Caco-2 (cell line): Measurements from ENCODE around the gene MYO7A. TPM values are rescaled to one million over a fixed set of nuclear protein-coding genes. Genes with fewer than 3 reads are reported as not detected.

Experiments used
- BruUV-seq: library from RNA; stranded (reverse); fragments of 400-500 nt; replicated peaks from 2 replicates; lab custom pipeline; 2021; lab: Mats Ljungman, UMichigan
- CTCF ChIA-PET: fragments of 300-600 bp; sonication (Branson Sonifier 250); formaldehyde crosslinking; loops from one replicate; lab custom pipeline; 2022; ENCODE audit warnings: antibody characterized with exemption; lab: Charles Lee
- POLR2A ChIA-PET: fragments of 300-600 bp; sonication (Branson Sonifier 250); formaldehyde crosslinking; loops from one replicate; lab custom pipeline; 2022; ENCODE audit warnings: antibody characterized with exemption; lab: Charles Lee
- DNase-seq, 2 experiments: peaks; one replicate each; pipeline versions ENCODE4 v3.0.0 to v3.0.0-alpha.2; 2020 to 2022
- H3K27me3 ChIP-seq: replicated peaks from 2 replicates; pipeline ENCODE4 v1.6.0; 2011; ENCODE audit warnings: low read length; ENCODE audit not compliant: control insufficient read depth, insufficient read depth
- H3K36me3 ChIP-seq: 2 replicates; pipeline ENCODE4 v1.5.1; 2011; ENCODE audit warnings: low read length; ENCODE audit not compliant: control insufficient read depth, insufficient read depth
- H3K4me1 ChIP-seq: fragments of 250-450 bp; sonication (Bioruptor Pico); 2 replicates; pipeline ENCODE4 v1.5.1; 2020; ENCODE audit warnings: mild to moderate bottlenecking
- H3K4me3 ChIP-seq: 2 replicates; pipeline ENCODE4 v1.5.1; 2011; ENCODE audit warnings: low read depth, mild to moderate bottlenecking, control low read depth, low read length
- H3K9me3 ChIP-seq: fragments of 250-450 bp; sonication (Bioruptor Pico); 2 replicates; pipeline ENCODE4 v1.5.1; 2020; ENCODE audit warnings: mild to moderate bottlenecking, moderate library complexity
- H3K27ac Mint-ChIP-seq: one replicate; pipeline ENCODE4 v1.8.0; 2022; ENCODE audit warnings: mixed read lengths; ENCODE audit not compliant: unreplicated experiment
- H3K27me3 Mint-ChIP-seq: one replicate; pipeline ENCODE4 v1.8.0; 2022; ENCODE audit warnings: mixed read lengths; ENCODE audit not compliant: insufficient read depth, unreplicated experiment
- H3K36me3 Mint-ChIP-seq: one replicate; pipeline ENCODE4 v1.8.0; 2022; ENCODE audit warnings: mild to moderate bottlenecking, mixed read lengths; ENCODE audit not compliant: insufficient read depth, unreplicated experiment
- H3K4me1 Mint-ChIP-seq: one replicate; pipeline ENCODE4 v1.8.0; 2022; ENCODE audit warnings: low read depth, mixed read lengths; ENCODE audit not compliant: unreplicated experiment
- H3K4me3 Mint-ChIP-seq: one replicate; pipeline ENCODE4 v1.8.0; 2022; ENCODE audit warnings: mild to moderate bottlenecking, moderate library complexity, mixed read lengths; ENCODE audit not compliant: unreplicated experiment
- H3K9me3 Mint-ChIP-seq: one replicate; pipeline ENCODE4 v1.8.0; 2022; ENCODE audit warnings: mixed read lengths; ENCODE audit not compliant: unreplicated experiment
- intact Hi-C: fragments of 100-400 bp; cut with micrococcal nuclease; formaldehyde crosslinking; loops from one replicate; pipeline ENCODE4 v1.10.0; 2022; ENCODE audit not compliant: unreplicated experiment
- total RNA-seq: library from RNA; stranded (reverse); gene quantifications from 2 replicates; pipeline ENCODE4 v1.2.3, GENCODE V29; 2022
- TF ChIP-seq, protein P1 (sequence below), 2 experiments: fragments of 200-600 bp in 1 of 2; IDR thresholded peaks; 1 replicate in 1 of 2; 2 replicates in 1 of 2; pipeline versions ENCODE4 v1.5.1 to v1.8.0; 2011 to 2022; ENCODE audit warnings: antibody characterized with exemption in 1 of 2, control low read depth in 1 of 2, inconsistent platforms in 1 of 2, low read depth in 1 of 2, low read length in 1 of 2, mild to moderate bottlenecking in 1 of 2, moderate library complexity in 1 of 2; ENCODE audit not compliant: insufficient read depth in 1 of 2, severe bottlenecking in 1 of 2, unreplicated experiment in 1 of 2

MYO7A gene
- total RNA-seq, 1 experiment from 2014 or later = 8.9 TPM

DNA sequence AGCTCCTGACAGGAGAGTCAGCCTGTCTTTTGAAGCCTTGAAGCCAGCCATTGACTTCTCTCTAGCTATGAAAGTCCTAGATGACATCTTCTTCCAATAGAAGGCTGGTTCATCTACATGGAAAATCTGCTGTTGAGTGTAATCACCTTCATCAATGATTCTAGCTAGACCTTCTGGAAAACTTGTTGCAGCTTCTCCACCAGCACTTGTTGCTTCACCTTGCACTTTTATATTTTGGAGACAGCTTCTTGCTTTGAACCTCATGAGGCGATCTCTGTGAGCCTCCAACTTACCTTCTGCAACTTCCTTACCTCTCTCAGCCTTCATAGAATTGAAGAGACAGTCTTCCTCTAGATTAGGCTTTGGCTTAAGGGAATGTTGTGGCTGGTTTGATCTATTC, 58.3 kb downstream of the MYO7A start:
- Histone ChIP-seq H3K36me3 (no peaks in the 10 kb centered on the region), H3K27me3 (no peaks in the 10 kb centered on the region), H3K4me1 (no peaks in the 10 kb centered on the region), H3K9me3 (no peaks in the 10 kb centered on the region), H3K4me3 (no peak overlapping the region)
- no TSS peak for BruUV-seq
- no peaks in the 10 kb centered on the region for H3K36me3 Mint-ChIP-seq
- CTCF ChIA-PET = interaction anchor here (0.8 to 5.2 kb wide), 5 partner anchors 12 to 139 kb away, joined by 3 to 116 read pairs (median 3); partner anchors contain the start of gene MYO7A
- no peaks in the 10 kb centered on the region for H3K4me1 Mint-ChIP-seq
- H3K9me3 Mint-ChIP-seq = no peaks in the 10 kb centered on the region
- no peak overlapping the region for H3K27ac Mint-ChIP-seq
- POLR2A ChIA-PET = interaction anchor here (0.8 kb wide), 1 partner anchor 59 kb away, joined by 3 read pairs; no protein-coding TSS in a partner anchor
- no peak for DNase-seq
- intact Hi-C loops = no loop called here
- H3K4me3 Mint-ChIP-seq = no peak overlapping the region
- no peaks in the 10 kb centered on the region for H3K27me3 Mint-ChIP-seq
- TF ChIP-seq, protein P1, sequence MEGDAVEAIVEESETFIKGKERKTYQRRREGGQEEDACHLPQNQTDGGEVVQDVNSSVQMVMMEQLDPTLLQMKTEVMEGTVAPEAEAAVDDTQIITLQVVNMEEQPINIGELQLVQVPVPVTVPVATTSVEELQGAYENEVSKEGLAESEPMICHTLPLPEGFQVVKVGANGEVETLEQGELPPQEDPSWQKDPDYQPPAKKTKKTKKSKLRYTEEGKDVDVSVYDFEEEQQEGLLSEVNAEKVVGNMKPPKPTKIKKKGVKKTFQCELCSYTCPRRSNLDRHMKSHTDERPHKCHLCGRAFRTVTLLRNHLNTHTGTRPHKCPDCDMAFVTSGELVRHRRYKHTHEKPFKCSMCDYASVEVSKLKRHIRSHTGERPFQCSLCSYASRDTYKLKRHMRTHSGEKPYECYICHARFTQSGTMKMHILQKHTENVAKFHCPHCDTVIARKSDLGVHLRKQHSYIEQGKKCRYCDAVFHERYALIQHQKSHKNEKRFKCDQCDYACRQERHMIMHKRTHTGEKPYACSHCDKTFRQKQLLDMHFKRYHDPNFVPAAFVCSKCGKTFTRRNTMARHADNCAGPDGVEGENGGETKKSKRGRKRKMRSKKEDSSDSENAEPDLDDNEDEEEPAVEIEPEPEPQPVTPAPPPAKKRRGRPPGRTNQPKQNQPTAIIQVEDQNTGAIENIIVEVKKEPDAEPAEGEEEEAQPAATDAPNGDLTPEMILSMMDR (IDR thresholded peaks at IDR 0.05; ENCODE audit: insufficient read depth in 1 of 2, low read depth in 1 of 2, low read length in 1 of 2, severe bottlenecking in 1 of 2, unreplicated experiment in 1 of 2) = no peak

DNA sequence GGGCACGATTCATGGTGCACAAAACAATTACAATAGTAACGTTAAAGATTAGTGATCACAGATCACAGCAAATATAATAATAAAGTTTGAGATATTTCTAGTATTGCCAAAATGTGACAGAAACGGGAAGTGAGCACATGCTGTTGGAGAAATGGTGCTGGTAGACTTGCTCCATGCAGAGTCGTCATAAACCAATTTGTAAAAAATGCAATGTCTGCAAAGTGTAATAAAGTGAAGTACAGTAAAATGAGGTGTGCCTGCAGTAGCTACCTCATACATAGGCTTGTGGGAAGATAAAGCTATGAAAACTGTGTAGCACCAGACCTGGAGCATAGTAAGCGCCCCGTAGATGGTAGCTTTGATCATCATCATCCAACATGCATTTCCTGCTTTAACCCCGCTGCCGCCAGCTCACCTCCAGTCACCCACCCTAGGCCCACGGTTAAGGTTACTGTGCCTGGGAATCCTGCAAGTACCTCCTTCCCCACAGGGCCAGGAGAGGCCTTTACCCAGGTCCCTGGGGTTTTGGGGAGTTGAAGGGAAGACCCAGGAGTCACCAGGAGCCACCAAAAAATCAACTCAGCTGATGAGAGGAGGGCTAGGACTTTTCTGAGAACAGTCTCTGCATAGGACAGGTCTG, 59.2 kb downstream of the MYO7A start:
- no peaks in the 10 kb centered on the region for H3K4me1 Mint-ChIP-seq
- no TSS peak for BruUV-seq
- Histone ChIP-seq H3K4me1 (no peaks in the 10 kb centered on the region), H3K27me3 (no peaks in the 10 kb centered on the region), H3K36me3 (no peaks in the 10 kb centered on the region), H3K4me3 (no peak overlapping the region), H3K9me3 (no peaks in the 10 kb centered on the region)
- ChIA-PET POLR2A (no interaction called here), CTCF (interaction anchor here (1.0 to 5.2 kb wide), 8 partner anchors 13 to 140 kb away, joined by 3 to 116 read pairs (median 4); partner anchors contain the start of gene MYO7A)
- intact Hi-C loops = no loop called here
- H3K27ac Mint-ChIP-seq = no peak overlapping the region
- no peak overlapping the region for H3K4me3 Mint-ChIP-seq
- TF ChIP-seq, protein P1 (IDR thresholded peaks at IDR 0.05; ENCODE audit: insufficient read depth in 1 of 2, low read depth in 1 of 2, low read length in 1 of 2, severe bottlenecking in 1 of 2, unreplicated experiment in 1 of 2) = no peak
- H3K9me3 Mint-ChIP-seq = no peaks in the 10 kb centered on the region
- DNase-seq = no peak
- no peaks in the 10 kb centered on the region for H3K27me3 Mint-ChIP-seq
- H3K36me3 Mint-ChIP-seq = no peaks in the 10 kb centered on the region

DNA sequence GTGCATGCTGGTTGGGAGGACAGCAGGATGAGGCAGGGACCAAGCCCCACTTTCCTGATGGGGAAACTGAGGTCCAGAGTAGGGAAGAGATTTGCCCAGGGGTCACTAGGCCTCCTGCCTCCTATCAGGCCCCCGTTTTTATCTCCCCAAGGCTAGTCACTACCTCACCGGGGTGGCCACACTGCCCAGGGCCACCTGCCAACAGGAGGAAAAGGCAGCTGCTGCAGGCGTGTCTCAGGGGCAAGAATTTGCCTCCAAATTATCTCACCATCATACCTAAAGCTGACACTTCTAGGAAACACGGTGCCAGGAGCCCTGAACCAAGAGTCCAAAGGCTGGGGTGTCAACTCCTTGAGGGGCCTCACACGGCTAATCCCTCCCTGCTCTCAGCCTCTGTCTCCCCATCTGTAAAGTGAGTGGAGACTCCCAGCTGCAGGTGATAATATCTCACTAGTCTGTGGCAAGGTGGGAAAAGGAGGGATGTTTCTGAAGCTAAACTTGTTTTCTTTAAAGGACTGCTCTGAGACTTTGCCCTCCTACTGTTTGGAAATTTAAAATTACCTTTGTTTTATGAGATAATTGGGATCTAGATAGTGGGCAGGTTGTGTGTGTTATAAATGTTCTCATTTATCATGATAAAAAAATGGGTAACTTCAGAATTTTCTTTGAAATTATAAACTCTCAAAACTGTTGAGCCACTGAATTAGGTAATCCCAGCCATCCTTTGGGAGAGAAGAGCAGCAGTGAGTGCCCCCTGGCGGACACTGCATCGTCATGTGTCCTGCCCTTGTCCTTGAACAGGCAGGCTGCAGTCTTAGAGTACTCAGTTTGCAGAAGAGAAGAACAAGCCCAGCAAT, 60.0 kb downstream of the MYO7A start:
- DNase-seq = peak; percentile 83 to 91
- Mint-ChIP-seq H3K27me3 (no peaks in the 10 kb centered on the region), H3K36me3 (no peaks in the 10 kb centered on the region), H3K27ac (no peak overlapping the region), H3K4me3 (no peak overlapping the region), H3K4me1 (no peaks in the 10 kb centered on the region), H3K9me3 (no peaks in the 10 kb centered on the region)
- no peaks in the 10 kb centered on the region for H3K9me3 ChIP-seq
- TF ChIP-seq, protein P1 (IDR thresholded peaks at IDR 0.05; ENCODE audit: insufficient read depth in 1 of 2, low read depth in 1 of 2, low read length in 1 of 2, severe bottlenecking in 1 of 2, unreplicated experiment in 1 of 2) = peak; percentile 98 to 99
- CTCF ChIA-PET = interaction anchor here (0.7 to 5.2 kb wide), 10 partner anchors 14 to 309 kb away, joined by 3 to 116 read pairs (median 4); partner anchors contain the start of gene MYO7A
- H3K4me3 ChIP-seq = no peak overlapping the region
- H3K4me1 ChIP-seq = no peaks in the 10 kb centered on the region
- H3K36me3 ChIP-seq = no peaks in the 10 kb centered on the region
- BruUV-seq = no TSS peak
- POLR2A ChIA-PET = no interaction called here
- H3K27me3 ChIP-seq = no peaks in the 10 kb centered on the region
- intact Hi-C loops = loop anchor here (1.0 kb wide), 3 partner anchors 43 to 141 kb away; no protein-coding TSS in a partner anchor
